GM20000 (cell line): ENCODE data around the gene TMEM182.

Source experiments
- DNase-seq: peaks from one replicate; pipeline ENCODE4 v3.0.0; 2012; ENCODE audit warnings: low spot score
- TF ChIP-seq, protein P1 (sequence below): IDR thresholded peaks from 2 replicates; pipeline ENCODE4 v1.5.1; 2012; ENCODE audit warnings: mild to moderate bottlenecking, control low read depth; ENCODE audit errors: extremely low read depth, missing control alignments

TMEM182 gene

DNA sequence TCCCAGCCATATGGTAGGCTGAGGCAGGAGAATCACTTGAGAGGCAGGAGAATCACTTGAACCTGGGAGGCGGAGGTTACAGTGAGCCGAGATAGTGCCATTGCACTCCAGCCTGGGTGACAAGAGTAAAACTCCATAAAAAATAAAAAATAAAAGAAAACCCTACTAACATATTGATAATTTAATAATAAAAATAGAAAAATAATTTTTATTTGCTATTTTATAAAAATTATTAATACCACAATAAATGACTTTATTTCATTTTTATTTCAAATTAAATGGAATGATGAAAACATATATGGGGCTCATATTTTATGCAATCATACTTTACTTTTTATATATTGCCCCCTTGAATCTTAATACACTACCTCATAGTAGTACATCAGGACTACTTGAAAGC lies 20.4 kb downstream of the TMEM182 start:
- TF ChIP-seq, protein P1, sequence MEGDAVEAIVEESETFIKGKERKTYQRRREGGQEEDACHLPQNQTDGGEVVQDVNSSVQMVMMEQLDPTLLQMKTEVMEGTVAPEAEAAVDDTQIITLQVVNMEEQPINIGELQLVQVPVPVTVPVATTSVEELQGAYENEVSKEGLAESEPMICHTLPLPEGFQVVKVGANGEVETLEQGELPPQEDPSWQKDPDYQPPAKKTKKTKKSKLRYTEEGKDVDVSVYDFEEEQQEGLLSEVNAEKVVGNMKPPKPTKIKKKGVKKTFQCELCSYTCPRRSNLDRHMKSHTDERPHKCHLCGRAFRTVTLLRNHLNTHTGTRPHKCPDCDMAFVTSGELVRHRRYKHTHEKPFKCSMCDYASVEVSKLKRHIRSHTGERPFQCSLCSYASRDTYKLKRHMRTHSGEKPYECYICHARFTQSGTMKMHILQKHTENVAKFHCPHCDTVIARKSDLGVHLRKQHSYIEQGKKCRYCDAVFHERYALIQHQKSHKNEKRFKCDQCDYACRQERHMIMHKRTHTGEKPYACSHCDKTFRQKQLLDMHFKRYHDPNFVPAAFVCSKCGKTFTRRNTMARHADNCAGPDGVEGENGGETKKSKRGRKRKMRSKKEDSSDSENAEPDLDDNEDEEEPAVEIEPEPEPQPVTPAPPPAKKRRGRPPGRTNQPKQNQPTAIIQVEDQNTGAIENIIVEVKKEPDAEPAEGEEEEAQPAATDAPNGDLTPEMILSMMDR: no peak
- no peak for DNase-seq

DNA sequence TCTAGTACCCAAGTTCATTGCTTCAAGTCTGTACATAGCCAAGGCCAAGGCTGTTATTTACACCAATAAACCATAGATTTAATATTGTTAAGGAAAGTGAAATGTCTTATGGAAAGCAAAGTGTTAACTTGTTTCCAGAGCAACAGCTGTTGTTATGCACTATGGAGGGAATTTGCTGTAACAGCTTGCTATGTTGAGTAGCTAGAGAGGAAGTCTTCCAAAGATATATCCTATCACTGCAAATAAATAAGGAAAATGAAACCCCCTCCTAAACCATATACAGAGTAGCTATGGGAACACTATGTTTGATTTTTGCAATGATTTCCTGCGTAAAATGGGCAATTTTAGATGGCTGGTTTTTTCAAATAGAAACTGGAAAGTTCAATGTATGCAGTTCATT lies 21.1 kb downstream of the TMEM182 start:
- no peak for DNase-seq
- TF ChIP-seq, protein P1: no peak

DNA sequence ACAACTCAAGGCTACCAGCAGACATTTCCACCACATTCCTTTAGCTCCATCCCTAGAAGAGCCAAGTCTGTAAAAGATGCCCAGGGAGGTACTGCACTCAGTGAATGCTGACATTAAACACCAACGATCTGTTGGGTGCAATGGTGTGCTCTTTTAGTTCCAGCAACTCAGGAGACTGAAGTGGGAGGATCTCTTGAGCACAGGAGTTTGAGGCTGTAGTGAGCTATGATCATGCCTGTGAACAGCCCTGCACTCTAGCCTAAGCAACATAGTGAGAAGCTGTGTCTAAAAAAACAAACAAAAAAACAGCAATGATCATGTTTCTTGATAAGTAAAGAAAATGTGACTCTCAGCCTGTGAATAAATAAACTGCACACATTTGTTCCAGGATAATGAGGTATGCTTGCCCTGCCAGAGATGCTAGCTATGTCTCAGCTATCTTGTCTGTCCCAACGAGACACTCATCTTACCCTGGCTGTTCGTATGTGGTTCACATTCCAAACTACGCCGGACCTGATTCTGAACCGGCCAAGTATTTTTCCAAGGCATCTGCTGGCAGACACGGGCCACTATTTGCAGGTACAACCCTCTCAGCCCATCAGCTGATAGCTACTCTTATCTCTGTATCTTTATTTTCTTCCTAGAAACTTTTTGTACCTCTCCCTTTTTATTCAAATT lies 21.8 kb downstream of the TMEM182 start:
- TF ChIP-seq, protein P1: no peak
- no peak for DNase-seq

DNA sequence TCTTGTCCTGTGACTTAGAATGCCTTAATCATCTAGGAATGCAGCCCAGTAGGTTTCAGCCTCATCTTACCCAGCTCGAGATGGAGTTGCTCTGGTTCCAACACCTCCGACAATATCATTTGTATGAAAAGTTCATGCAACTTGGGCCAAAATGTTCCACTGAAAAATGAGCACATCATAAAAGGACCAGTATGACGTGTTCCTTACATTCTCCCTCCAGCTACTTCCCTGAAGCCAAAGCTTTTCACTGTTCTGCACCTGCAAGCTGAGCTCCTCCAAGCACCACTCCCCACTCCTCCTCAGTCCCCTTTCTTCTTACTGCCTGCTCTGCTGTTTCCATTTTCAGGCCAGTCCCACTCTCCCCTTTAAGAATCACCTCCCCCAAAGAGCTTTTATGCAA lies 23.1 kb downstream of the TMEM182 start:
- TF ChIP-seq, protein P1: no peak
- DNase-seq: no peak

DNA sequence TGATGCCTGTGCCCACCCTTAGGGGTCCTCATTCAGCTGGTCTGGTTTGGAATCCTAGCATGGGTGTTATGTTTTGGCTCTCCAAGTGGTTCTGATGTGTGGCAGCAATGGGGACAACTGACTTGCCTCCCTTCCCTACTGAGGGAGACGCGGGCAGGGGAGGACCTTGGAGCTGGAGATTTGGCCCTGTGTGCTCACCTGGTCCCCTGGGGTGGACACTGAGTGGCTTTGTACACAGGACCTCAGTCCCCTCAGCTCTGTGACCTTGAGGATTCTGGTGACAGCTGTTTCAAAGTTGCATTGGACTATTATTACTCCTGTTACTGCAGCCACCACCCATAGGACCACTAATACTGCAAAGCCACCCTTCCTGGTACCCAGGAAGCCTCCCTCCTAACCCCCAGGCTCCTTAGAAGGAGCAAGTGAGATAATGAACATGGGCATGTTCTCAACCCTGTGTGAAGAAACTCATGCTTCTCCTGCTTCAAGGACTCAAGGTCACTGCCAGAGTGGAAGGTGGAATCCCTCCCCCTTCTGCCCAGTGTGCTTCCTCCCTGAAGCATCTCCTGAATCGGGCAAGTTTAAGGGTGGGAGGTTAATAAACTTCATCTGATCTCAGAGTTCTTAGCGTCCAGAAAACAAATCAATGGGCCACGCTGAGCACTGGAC lies 26.5 kb downstream of the TMEM182 start:
- no peak for DNase-seq
- TF ChIP-seq, protein P1: no peak

DNA sequence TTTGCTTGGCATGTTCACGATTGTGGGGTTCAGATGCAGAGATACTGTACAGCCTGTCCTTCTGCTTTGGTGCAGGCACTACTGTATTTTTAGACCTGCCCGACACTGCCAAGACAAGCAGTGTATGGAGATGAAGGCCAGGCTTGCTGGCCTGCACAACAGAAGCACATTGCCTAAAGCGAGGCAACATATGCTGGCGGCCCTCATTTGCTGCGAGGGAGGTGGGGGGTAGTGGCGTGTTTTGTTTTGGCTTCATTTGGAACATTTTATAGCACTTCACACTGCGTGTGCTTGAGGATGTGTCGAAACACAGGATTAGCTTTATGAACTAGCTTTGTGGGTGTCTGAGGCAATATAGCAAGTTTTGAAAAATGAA lies 27.0 kb downstream of the TMEM182 start:
- DNase-seq: no peak
- TF ChIP-seq, protein P1: no peak

DNA sequence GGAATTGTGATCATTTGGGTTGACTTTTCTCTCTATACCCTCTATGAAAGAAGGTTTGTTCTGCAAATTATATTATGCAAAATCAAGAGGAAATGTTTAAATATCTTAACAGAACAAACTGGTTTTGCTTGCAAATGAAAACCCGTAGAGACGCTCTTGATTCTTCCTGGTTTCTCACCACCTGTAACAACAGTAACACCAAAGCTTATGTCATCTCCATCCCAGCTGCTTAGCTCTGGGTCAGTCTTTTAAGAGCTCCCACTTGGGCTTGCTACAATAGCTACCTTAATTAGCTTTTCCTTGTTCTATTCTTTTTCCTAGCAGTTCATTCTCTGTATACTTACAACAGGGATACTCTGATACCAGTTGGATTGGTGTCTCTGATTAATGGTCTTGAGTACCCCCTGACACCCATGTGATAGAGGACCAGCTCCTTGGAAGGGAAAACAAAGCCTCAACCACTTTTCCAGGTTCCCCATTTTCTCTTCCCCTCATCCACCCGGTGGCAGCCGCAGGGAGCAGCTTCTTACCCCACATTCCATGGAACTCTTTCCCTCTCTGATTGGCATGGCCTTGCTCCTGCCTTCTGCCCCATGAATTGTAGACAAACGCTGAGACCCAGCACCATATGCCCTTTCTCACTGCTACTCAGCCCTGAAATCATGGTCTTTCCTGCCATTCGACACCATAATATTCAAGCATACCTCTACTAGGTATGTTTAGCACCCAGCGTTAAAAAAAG lies 27.7 kb downstream of the TMEM182 start:
- no peak for DNase-seq
- TF ChIP-seq, protein P1: no peak
